NCI-H82 treated with DMSO at 0.1 percent for 48 hours (cell line): ENCODE data around the gene TRIB2.

ENCODE experiments used
- DNase-seq: peaks from one replicate; lab custom pipeline; 2025; ENCODE audit not compliant: unreplicated experiment; lab: John Stamatoyannopoulos, UW

Gene TRIB2

DNA sequence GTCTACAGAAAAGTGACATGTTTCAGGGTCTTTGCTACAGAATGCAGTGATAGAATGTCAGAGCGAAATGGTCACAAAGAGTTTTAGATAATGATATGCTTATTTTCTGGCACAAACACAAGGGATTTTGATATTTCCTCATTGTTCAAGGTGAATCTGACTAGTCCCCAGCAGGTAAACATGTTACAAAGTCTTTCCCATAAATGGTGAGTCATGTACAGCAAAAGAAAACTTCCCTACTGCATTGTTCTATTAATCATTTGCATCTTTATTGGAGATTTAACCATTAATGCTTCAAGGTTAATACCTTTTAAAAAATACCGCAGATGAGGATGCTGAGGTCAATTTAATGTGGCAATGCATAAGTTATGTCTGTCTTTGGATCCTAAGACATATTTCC lies 19.1 kb upstream of the TRIB2 start:
- no peak for DNase-seq

- DNase-seq = no peak
Measured at GRCh38 chr2:12700989-12701388, 15.7 kb upstream of the TRIB2 start.

DNA sequence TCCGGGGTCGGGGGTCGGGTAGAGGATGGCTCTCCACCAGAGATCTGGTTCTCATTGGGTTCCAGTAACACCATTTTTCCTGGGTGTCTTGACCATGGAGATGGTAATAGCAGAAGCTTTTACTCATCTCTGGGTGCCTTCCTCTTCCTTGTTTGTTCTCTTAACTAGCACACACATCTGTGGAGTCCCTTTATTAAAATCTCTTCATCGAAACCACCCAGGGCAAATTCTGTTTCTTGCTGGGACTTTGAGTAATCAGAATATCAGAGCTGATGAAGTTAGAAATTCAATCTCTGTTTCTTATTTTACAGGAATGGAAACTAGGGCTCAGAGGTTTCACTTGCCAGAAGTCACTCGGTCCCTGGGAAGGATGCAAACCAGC lies 15.0 kb upstream of the TRIB2 start:
- DNase-seq = no peak

DNA sequence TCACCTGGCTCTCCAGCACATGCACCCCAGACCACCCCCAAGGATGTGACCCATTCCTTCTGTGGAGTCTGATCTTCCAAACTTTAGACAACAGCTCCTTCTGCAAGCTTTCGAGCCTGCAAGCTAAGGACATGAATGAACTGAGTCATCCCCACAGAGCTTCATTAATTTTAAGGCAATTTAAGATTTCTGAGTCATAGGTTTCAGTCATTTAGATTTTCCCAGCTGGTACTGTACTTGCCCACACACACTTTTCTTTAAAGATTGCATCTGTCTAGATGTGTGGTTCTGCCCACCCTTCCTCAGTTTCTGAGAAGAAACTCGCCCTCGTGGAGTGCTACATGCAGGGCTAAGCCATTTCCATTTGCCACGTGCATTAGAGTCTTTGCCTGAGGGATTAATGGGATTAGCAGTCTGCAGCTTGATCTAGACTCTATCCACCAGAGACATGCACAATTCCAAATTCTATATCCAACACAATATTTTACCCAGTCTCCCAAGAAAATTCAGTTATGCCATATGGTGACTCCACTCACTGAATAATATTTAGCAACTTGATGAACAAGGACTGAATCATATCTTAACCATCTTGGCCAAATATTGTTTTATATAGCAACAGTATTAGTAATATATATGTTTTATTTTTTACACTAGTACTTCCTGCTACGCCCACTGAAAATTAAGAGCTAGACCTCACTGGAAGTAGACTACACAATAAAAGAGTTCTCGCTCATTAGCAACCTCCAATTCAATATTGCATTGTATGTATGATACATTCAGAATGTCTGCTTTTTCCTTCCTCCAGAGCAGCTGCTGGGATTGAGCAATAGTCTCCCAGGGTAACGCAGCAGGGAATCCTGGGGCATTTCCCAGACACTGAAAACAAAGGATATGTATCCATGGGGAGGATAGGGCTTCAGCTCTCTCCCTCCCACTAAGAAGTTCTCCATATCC lies 14.3 kb upstream of the TRIB2 start:
- no peak for DNase-seq

DNA sequence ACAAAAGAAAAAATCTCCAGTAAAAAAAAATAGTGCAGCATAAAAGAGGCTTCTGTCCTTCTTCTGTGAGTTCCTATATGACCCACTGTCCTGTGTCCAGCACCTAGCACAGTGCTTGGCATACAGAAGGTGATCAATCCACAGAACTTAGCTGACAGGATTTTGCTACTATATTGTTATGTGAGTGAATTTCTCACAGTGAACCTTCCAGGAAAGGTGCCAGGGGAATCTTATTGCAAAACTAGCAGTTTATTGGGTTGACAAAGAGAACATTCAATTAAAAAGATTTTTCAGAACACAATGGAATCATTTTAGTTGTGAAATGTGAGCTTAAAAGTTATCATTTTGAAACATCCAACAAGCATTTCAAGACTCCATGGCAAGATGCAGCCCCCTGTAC lies 12.4 kb upstream of the TRIB2 start:
- DNase-seq = no peak

GRCh38 chr2:12705230-12705629 lies 11.5 kb upstream of the TRIB2 start:
- no peak for DNase-seq

GRCh38 chr2:12705742-12706141 lies 11.0 kb upstream of the TRIB2 start:
- no peak for DNase-seq

- no peak for DNase-seq
Measured at GRCh38 chr2:12708508-12709206, 8.1 kb upstream of the TRIB2 start.

GRCh38 chr2:12709207-12709522 lies 7.6 kb upstream of the TRIB2 start:
- DNase-seq = no peak

DNA sequence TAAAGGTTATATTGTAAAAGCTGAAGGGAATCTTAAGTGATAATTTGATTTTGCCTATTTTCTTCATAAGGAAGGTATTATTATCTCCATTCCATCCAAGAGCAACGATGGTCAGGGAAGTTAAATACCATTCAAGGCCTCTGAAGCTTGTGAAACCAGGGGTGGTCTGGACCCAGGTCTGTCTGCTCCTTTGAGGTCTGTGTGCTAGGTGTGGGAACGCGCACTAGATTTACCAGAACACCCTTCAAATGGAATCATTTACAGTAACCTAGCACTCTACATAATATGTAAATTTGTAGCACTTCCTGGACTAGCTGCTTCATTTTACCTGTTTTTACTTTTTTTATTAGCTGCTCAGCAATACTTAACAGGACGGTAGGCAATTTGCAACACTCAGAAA lies 6.4 kb upstream of the TRIB2 start:
- DNase-seq = no peak

DNA sequence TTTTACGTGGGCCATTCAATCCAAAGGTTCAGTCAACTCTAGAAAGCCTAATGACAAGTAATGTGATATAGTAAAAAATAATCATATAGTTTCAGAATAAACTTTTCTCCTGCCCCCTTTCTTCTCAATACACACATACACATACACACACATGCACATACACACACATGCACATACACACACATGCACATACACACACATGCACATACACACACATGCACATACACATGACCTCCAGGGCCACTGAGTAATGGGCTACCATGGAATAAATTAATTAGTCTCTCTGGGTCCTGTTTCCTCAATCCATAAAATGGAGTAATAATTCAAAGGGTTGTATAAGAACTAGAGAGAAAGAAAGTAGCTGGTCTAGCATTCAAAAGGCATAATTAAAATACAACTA lies 5.4 kb upstream of the TRIB2 start:
- no peak for DNase-seq

GRCh38 chr2:12712881-12713280 lies 3.9 kb upstream of the TRIB2 start:
- no peak for DNase-seq

- DNase-seq = no peak
Measured at GRCh38 chr2:12714391-12715221, 2.1 kb upstream of the TRIB2 start.

DNA sequence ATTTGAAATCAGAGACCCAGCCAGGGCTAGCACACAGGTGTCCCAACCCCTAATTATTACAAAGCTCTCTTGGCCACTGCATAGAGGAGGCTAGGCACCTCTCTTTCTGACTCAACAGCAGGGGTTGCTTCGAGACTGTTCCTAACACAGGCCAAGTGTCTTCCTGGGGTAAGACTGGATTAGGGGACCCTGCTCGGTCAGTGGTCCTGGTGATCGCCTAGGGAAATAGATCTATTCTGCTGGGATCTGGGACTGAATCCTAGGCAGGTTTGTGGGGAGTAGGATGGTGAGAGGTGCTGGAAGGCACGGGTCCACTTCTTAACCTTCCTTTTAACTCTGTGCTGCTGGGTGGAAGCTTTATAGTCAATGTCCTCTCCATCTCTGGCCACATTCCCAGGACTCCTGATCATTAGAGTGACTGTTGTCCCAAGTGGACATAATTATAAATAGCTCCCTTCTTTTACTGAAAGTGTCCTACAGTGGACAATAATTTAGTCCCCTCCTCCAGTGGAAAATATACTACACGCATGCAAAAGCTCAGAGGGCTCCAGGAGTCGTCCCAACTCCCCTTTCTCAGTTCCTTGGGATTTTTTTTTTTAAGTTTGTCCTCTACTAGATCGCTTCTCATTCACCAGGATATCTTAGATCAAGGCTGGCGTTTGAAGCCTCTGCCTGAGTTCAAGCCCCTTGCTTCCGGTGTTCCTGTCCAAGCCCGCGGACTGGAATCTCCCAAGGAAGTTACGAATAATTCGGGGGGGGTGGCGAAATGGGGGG lies 1.3 kb upstream of the TRIB2 start:
- DNase-seq = no peak

GRCh38 chr2:12716032-12716281 lies 779 bp upstream of the TRIB2 start:
- DNase-seq = peak; percentile 42

DNA sequence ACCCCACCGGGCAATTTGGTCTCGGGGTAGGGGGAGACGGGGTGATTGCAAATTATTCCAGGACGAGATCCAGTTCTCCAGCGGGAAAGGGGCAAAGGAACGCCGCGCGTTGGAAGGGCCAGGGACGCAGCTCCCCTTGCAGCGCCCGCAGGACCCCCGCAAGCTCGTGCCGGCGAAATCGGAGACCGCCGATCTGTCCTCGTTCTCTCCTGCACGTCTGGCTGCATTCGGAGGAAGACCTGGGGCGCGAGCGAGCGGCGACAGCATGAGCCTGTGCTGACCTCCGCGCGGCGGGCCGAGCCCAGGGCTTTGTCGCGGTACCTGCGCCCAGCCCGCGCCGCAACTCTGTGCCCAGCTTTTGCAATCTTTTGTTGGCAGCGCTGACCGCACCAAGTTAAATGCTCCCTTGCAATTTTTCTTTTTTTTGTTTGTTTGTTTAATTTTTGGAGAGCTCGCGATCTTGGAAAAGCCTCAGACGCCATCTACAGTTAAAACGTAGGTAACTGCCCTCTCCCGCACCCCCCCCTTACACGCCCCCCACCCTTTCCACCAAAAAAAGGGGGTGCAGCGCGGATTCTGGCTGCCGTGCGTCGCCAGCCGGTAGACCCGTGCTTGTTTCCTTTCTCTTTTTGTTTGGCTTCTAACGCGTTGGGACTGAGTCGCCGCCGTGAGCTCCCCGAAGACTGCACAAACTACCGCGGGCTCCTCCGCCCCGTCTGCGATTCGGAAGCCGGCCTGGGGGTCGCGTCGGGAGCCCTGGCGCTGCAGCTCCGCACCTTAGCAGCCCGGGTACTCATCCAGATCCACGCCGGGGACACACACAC lies 667 bp downstream of the TRIB2 start:
- DNase-seq = no peak

GRCh38 chr2:12718015-12718671 lies 1.4 kb downstream of the TRIB2 start:
- no peak for DNase-seq

DNA sequence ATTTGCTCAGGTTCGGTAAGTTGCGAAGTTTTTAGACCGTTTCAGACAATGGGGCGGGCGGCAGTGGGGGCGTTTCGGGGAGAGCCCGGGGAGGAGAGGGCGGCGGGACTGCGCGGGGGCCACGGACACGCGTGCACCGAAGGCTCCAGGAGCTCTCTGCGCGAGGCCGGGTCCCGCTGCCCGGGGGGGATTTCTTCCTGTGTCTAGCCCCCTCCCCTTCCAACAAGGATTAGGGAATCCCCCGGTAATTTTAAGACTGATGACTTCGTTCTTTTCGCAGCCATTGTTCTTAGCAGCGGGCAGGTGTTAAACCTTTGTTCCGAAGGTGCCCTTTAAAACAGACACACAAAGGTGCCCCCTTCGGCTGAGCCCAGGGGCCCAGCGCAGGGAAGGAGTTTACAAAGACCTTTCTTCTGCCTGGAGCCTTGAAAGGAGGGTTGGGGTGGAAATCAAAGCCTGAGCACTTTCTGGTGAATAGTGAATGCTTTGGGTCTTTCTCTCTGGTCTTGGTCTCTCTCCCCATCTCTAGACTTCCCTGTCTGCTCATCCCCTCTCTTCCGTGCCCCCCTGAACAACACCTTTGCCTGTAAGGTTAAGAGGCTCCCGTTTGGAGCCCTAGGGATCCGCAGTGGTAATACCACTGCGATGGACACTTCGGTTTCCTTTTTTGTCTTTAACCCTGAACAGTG lies 2.1 kb downstream of the TRIB2 start:
- DNase-seq = no peak
